Keratinocyte (primary cell): Measurements from ENCODE around the gene MSRB1. TPM values are rescaled to one million over a fixed set of nuclear protein-coding genes. Genes with fewer than 3 reads are reported as not detected.
A peak's percentile ranks its signal among the peaks of the same experiment; 100 is the strongest.
"Not testable (repeated sequence)": the region's sequence is repeated elsewhere in the genome, so short reads cannot be mapped to it uniquely, and the experiment has no call there.

Experiments used
- DNase-seq: peaks from one replicate; pipeline ENCODE4 v3.0.0-alpha.2; 2011; ENCODE audit warnings: low read depth, missing footprints, low spot score
- FAIRE-seq: peaks from 2 replicates; lab custom pipeline; 2011; peaks lifted over from hg19 to GRCh38; lab: Jason Lieb, UNC
- H2AFZ ChIP-seq: 2 replicates; pipeline ENCODE4 v1.6.0; 2012; ENCODE audit warnings: low read length, control low read depth, inconsistent platforms; ENCODE audit not compliant: control insufficient read depth
- H3K27ac ChIP-seq: 2 replicates; pipeline ENCODE4 v1.5.1; 2011; ENCODE audit warnings: low read length; ENCODE audit not compliant: control insufficient read depth, insufficient read depth
- H3K27me3 ChIP-seq: 3 replicates; pipeline ENCODE4 v1.6.0; 2011; ENCODE audit warnings: low read length; ENCODE audit not compliant: control insufficient read depth, insufficient read depth; ENCODE audit errors: extremely low read depth
- H3K36me3 ChIP-seq, 2 experiments: 2 replicates in 1 of 2; 3 replicates in 1 of 2; pipeline ENCODE4 v1.5.1; 2011; ENCODE audit warnings: low read length in 2 of 2, mild to moderate bottlenecking in 1 of 2; ENCODE audit not compliant: control insufficient read depth in 2 of 2, insufficient read depth in 2 of 2; ENCODE audit errors: extremely low read depth in 1 of 2
- H3K4me1 ChIP-seq: 3 replicates; pipeline ENCODE4 v1.5.1; 2011; ENCODE audit warnings: low read length; ENCODE audit not compliant: control insufficient read depth, insufficient read depth; ENCODE audit errors: extremely low read depth
- H3K4me2 ChIP-seq: 3 replicates; pipeline ENCODE4 v1.6.0; 2011; ENCODE audit warnings: low read depth, low read length; ENCODE audit not compliant: control insufficient read depth, insufficient read depth; ENCODE audit errors: extremely low read depth
- H3K4me3 ChIP-seq, 3 experiments: fragments of 200-600 bp in 1 of 3; sonication (generic) in 1 of 3; 2 replicates in 2 of 3; 3 replicates in 1 of 3; pipeline ENCODE4 v1.5.1; 2011 to 2016; ENCODE audit warnings: low read length in 3 of 3, mild to moderate bottlenecking in 3 of 3, control low read depth in 2 of 3, inconsistent platforms in 1 of 3, low read depth in 1 of 3, mixed read lengths in 1 of 3, mixed run types in 1 of 3, moderate library complexity in 1 of 3; ENCODE audit not compliant: control insufficient read depth in 2 of 3, insufficient read depth in 2 of 3; ENCODE audit errors: extremely low read depth in 1 of 3
- H3K79me2 ChIP-seq: 2 replicates; pipeline ENCODE4 v1.6.0; 2012; ENCODE audit warnings: low read length; ENCODE audit not compliant: control insufficient read depth, insufficient read depth
- H3K9ac ChIP-seq: 3 replicates; pipeline ENCODE4 v1.6.0; 2011; ENCODE audit warnings: low read length; ENCODE audit not compliant: control insufficient read depth, insufficient read depth; ENCODE audit errors: extremely low read depth
- H3K9me1 ChIP-seq: 3 replicates; pipeline ENCODE4 v1.6.0; 2011; ENCODE audit warnings: low read length; ENCODE audit not compliant: control insufficient read depth, insufficient read depth; ENCODE audit errors: extremely low read depth
- H3K9me3 ChIP-seq: 2 replicates; pipeline ENCODE4 v1.5.1; 2012; ENCODE audit warnings: low read depth, low read length; ENCODE audit not compliant: control insufficient read depth
- H4K20me1 ChIP-seq: 3 replicates; pipeline ENCODE4 v1.6.0; 2011; ENCODE audit warnings: low read length; ENCODE audit not compliant: control insufficient read depth, insufficient read depth; ENCODE audit errors: extremely low read depth
- EZH2 ChIP-seq: IDR thresholded peaks from one replicate; pipeline ENCODE4 v1.6.1; 2012; ENCODE audit warnings: inconsistent platforms, mild to moderate bottlenecking, low read length, moderate library complexity
- dilution Hi-C: fragments of 300-500 bp; cut with MboI; formaldehyde crosslinking; loops from one replicate; pipeline ENCODE4 v1.7.0; 2020; ENCODE audit warnings: low sequenced_read_pairs; ENCODE audit not compliant: extremely low pct_ligation_motif_present
- polyA plus RNA-seq, 5 experiments: library from polyadenylated mRNA; depleted of rRNA in 3 of 5; stranded (reverse) in 3 of 5; stranded (forward) in 1 of 5; unstranded in 1 of 5; fragments of >200 nt; gene quantifications; 1 replicate in 1 of 5; 2 replicates in 3 of 5; 3 replicates in 1 of 5; pipeline versions ENCODE4 v1.2.1 to v1.2.3, GENCODE V29; 2011 to 2012; ENCODE audit warnings: missing spikeins in 2 of 5, low read depth in 1 of 5, low replicate concordance in 1 of 5
- TF ChIP-seq, protein P1 (sequence below), 3 experiments: IDR thresholded peaks in 1 of 3; conservative IDR thresholded peaks in 1 of 3; optimal IDR thresholded peaks in 1 of 3; 2 replicates in 2 of 3; 3 replicates in 1 of 3; pipeline versions ENCODE3 to v1.5.1; 2011; ENCODE audit warnings: low read length in 3 of 3, mild to moderate bottlenecking in 3 of 3, moderate library complexity in 2 of 3, control low read depth in 1 of 3, inconsistent platforms in 1 of 3; ENCODE audit not compliant: insufficient read depth in 2 of 3; ENCODE audit errors: extremely low read depth in 1 of 3

The MSRB1 gene
- polyA plus RNA-seq, 1 donor (not counting 4 experiments of a cell fraction or from before 2014, with no cell fraction given) = 25.2 TPM

- peak overlapping the region in 2 of 3 experiments; percentile 80 to 93 for H3K4me3 ChIP-seq
- H3K9me3 ChIP-seq = no peaks in the 10 kb centered on the region
- H3K4me2 ChIP-seq = peak overlapping the region; percentile 88
- H3K27ac ChIP-seq = no peak overlapping the region
- H3K4me1 ChIP-seq = peaks cover 20% of the 10 kb centered on the region
- no peaks in the 10 kb centered on the region for H3K27me3 ChIP-seq
- no peak for TF ChIP-seq EZH2
- TF ChIP-seq, protein P1, sequence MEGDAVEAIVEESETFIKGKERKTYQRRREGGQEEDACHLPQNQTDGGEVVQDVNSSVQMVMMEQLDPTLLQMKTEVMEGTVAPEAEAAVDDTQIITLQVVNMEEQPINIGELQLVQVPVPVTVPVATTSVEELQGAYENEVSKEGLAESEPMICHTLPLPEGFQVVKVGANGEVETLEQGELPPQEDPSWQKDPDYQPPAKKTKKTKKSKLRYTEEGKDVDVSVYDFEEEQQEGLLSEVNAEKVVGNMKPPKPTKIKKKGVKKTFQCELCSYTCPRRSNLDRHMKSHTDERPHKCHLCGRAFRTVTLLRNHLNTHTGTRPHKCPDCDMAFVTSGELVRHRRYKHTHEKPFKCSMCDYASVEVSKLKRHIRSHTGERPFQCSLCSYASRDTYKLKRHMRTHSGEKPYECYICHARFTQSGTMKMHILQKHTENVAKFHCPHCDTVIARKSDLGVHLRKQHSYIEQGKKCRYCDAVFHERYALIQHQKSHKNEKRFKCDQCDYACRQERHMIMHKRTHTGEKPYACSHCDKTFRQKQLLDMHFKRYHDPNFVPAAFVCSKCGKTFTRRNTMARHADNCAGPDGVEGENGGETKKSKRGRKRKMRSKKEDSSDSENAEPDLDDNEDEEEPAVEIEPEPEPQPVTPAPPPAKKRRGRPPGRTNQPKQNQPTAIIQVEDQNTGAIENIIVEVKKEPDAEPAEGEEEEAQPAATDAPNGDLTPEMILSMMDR (optimal IDR thresholded peaks at IDR 0.05 in 1 of 3, IDR thresholded peaks at IDR 0.05 in 1 of 3, conservative IDR thresholded peaks at IDR 0.05 in 1 of 3; ENCODE audit: extremely low read depth in 1 of 3, insufficient read depth in 2 of 3, low read length in 3 of 3) = peak; percentile 10 to 62 (median 31)
- peaks cover 0 to 4% of the 10 kb centered on the region in 2 experiments for H3K36me3 ChIP-seq
- DNase-seq = no peak
- peak overlapping the region; percentile 25 for H3K9ac ChIP-seq
- no peaks in the 10 kb centered on the region for H3K79me2 ChIP-seq
- H2AFZ ChIP-seq = no peak overlapping the region
- no peaks in the 10 kb centered on the region for H4K20me1 ChIP-seq
- H3K9me1 ChIP-seq = no peaks in the 10 kb centered on the region
- FAIRE-seq = no peak
- dilution Hi-C loops = no loop called here
Measured at GRCh38 chr16:1941162-1942046, 1.6 kb downstream of the MSRB1 start.

DNA sequence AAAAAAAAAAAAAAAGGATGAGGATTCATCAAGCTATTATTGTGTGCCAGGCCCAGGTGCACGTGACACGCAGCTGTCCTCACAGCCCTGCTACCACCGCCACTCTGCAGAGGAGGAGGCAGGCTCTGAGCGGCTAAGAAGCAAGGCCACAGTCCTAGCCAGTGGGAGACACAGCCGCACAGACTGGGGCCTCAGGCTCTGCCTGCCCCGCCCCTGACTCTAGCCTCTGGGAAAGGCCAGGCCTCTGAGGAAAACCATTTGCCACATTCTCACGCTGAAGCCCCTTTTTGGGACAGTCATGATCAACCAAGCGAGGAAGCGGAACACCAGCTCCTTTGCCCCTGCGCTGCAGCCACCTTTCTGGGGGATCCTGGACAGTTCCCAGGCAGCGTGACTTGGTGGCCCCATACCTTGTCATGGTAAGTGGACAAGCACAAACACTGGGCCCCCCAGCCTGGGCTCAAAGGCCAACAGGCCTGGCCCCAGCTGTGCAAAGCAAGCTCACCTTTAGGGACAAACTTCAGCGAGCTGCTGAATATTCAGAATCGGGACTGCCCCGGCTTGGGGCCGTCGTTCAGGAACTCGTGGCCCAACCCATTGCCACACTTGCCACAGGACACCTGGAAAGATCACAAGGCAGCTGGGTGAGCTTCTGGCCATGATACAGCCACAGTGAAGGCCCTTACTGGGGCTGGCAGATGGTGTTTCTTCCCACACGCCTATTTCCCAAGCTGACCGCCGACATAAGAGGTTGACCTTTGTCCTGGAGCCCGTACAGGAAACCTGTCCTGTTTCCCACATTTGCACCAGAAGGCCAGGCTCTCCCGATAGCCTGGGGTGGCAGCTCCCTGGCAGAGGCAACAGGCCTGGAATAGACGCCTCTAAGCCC, 2.5 kb downstream of the MSRB1 start:
- H3K9me3 ChIP-seq = no peaks in the 10 kb centered on the region
- H3K4me3 ChIP-seq = no peak overlapping the region
- peaks cover 22% of the 10 kb centered on the region for H3K4me1 ChIP-seq
- H3K27ac ChIP-seq = no peak overlapping the region
- FAIRE-seq (no peak), DNase-seq (no peak)
- H3K27me3 ChIP-seq = no peaks in the 10 kb centered on the region
- no peaks in the 10 kb centered on the region for H4K20me1 ChIP-seq
- no peaks in the 10 kb centered on the region for H3K9me1 ChIP-seq
- H3K79me2 ChIP-seq = no peaks in the 10 kb centered on the region
- H2AFZ ChIP-seq = no peak overlapping the region
- dilution Hi-C loops = no loop called here
- TF ChIP-seq, protein P1 (optimal IDR thresholded peaks at IDR 0.05 in 1 of 3, IDR thresholded peaks at IDR 0.05 in 1 of 3, conservative IDR thresholded peaks at IDR 0.05 in 1 of 3; ENCODE audit: extremely low read depth in 1 of 3, insufficient read depth in 2 of 3, low read length in 3 of 3) = no peak
- no peak for TF ChIP-seq EZH2
- no peak overlapping the region for H3K4me2 ChIP-seq
- no peak overlapping the region for H3K9ac ChIP-seq
- peaks cover 0 to 4% of the 10 kb centered on the region in 2 experiments for H3K36me3 ChIP-seq

- dilution Hi-C loops, H2AFZ ChIP-seq, H3K4me2 ChIP-seq, H3K9me1 ChIP-seq, H3K27me3 ChIP-seq, H3K36me3 ChIP-seq, H3K27ac ChIP-seq, H4K20me1 ChIP-seq, DNase-seq, H3K79me2 ChIP-seq, H3K9me3 ChIP-seq, H3K4me3 ChIP-seq, H3K9ac ChIP-seq, FAIRE-seq: not testable (repeated sequence)
- H3K4me1 ChIP-seq = peaks cover 27% of the 10 kb centered on the region
Measured at GRCh38 chr16:1939833-1940232, 3.2 kb downstream of the MSRB1 start.
